ENCODE results near the gene RP9. TPM values are rescaled to one million over a fixed set of nuclear protein-coding genes. Genes with fewer than 3 reads are reported as not detected.

RP9 gene
- total RNA-seq: 2.9 and 5.9 TPM in 2 replicates

GRCh38 chr7:33109005-33109757, at the start of gene RP9:
Gene RP9, minus strand, starts transcription at chr7:33109404. Its CDS starts 32 bp downstream, at chr7:33109372.

GRCh38 chr7:33128990-33129805, 20.0 kb upstream of the RP9 start, which contains the start of gene BBS9:
Gene BBS9, plus strand, starts transcription at chr7:33129564. Its CDS starts 16,689 bp downstream, at chr7:33146253.

GRCh38 chr7:33062023-33062781, 47.0 kb downstream of the RP9 start, which contains the start of gene NT5C3A:
Gene NT5C3A, minus strand, starts transcription at chr7:33062776. Its CDS starts 71 bp downstream, at chr7:33062705.

Small RNA genes within 50 kb of the gene (small RNA-seq; reads per million reads assigned to genes)
- gene AC074338.1: not detected
- 0.14 reads per million for gene RN7SL505P

Other genes with a start within 250 kb of the RP9 start
- gene KBTBD2, start 217.6 kb downstream of the RP9 start, total RNA-seq: 32.2 and 43.9 TPM in 2 replicates
- gene FKBP9, start 152.0 kb downstream of the RP9 start, total RNA-seq: 274 and 324 TPM in 2 replicates
- gene NT5C3A, start 46.6 kb downstream of the RP9 start, total RNA-seq: 7.5 and 11.8 TPM in 2 replicates
- gene BBS9, start 20.2 kb upstream of the RP9 start, total RNA-seq: 34.3 and 43.2 TPM in 2 replicates

All from placental epithelial cell (primary cell).